ENCODE measurements around the gene ALDH1B1. TPM values are rescaled to one million over a fixed set of nuclear protein-coding genes. Genes with fewer than 3 reads are reported as not detected.

The ALDH1B1 gene
- total RNA-seq, 4 donors from 2014 or later = 24.9 to 77.2 (median 27.3) TPM

GRCh38 chr9:38362852-38363588, 29.5 kb upstream of the ALDH1B1 start:
- TF ChIP-seq CTCF (IDR thresholded peaks at IDR 0.05) = peak; percentile 38 to 55 (median 46)
- no peak for TF ChIP-seq EP300 (IDR thresholded peaks at IDR 0.05; ENCODE audit: low read depth)
- TF ChIP-seq POLR2AphosphoS5 (IDR thresholded peaks at IDR 0.05) = peak in 1 of 3 donors; percentile 15
- no peak for TF ChIP-seq POLR2A (IDR thresholded peaks at IDR 0.05)
- Histone ChIP-seq H3K4me1 (peaks cover 0 to 7% (median 1%) of the 10 kb centered on the region in 4 donors), H3K27ac (no peak overlapping the region), H3K36me3 (no peaks in the 10 kb centered on the region), H3K27me3 (no peaks in the 10 kb centered on the region), H3K9me3 (no peaks in the 10 kb centered on the region), H3K4me3 (no peak overlapping the region)
- DNase-seq = peak; percentile 22
- WGBS, 2 donors (ENCODE audit: low coverage in 1 of 2) = 36 to 55% methylated on average over 12 to 21 of the region's 21 CpGs
- in situ Hi-C loops (cut with MboI; ENCODE audit: low pct_ligation_motif_present in 1 of 4, low pct_unique_long_range_greater_than_20kb in 1 of 4, low sequenced_read_pairs in 3 of 4) (loop anchor here (25.0 kb wide), 3 partner anchors 201 to 451 kb away; partner anchors contain the start of gene SLC25A51 (in 3 of the 4)), intact Hi-C loops (cut with DNase I; ENCODE audit: low total_unique reads) (loop anchor here (10.0 kb wide), 1 partner anchor 448 kb away; no protein-coding TSS in a partner anchor)

- no peak overlapping the region for H3K4me3 ChIP-seq
- no peaks in the 10 kb centered on the region for H3K27me3 ChIP-seq
- H3K27ac ChIP-seq = no peak overlapping the region
- in situ Hi-C loops (cut with MboI; ENCODE audit: low pct_ligation_motif_present in 1 of 4, low pct_unique_long_range_greater_than_20kb in 1 of 4, low sequenced_read_pairs in 3 of 4) (loop anchor here (25.0 kb wide), 3 partner anchors 201 to 451 kb away; partner anchors contain the start of gene SLC25A51 (in 3 of the 4)), intact Hi-C loops (cut with DNase I; ENCODE audit: low total_unique reads) (loop anchor here (10.0 kb wide), 1 partner anchor 449 kb away; no protein-coding TSS in a partner anchor)
- TF ChIP-seq CTCF (IDR thresholded peaks at IDR 0.05) = no peak
- TF ChIP-seq POLR2A (IDR thresholded peaks at IDR 0.05) = no peak
- 67 to 68% methylated on average over 1 to 5 of the region's 5 CpGs for WGBS, 2 donors (ENCODE audit: low coverage in 1 of 2)
- peaks cover 0 to 7% (median 1%) of the 10 kb centered on the region in 4 donors for H3K4me1 ChIP-seq
- H3K36me3 ChIP-seq = no peaks in the 10 kb centered on the region
- H3K9me3 ChIP-seq = no peaks in the 10 kb centered on the region
- no peak for DNase-seq
Measured at GRCh38 chr9:38363589-38363925, 28.9 kb upstream of the ALDH1B1 start.

GRCh38 chr9:38367898-38368297, 24.6 kb upstream of the ALDH1B1 start:
- H3K36me3 ChIP-seq = no peaks in the 10 kb centered on the region
- in situ Hi-C loops (cut with MboI; ENCODE audit: low pct_ligation_motif_present in 1 of 4, low pct_unique_long_range_greater_than_20kb in 1 of 4, low sequenced_read_pairs in 3 of 4) (loop anchor here (25.0 kb wide), 3 partner anchors 206 to 456 kb away; partner anchors contain the start of gene SLC25A51 (in 3 of the 4)), intact Hi-C loops (cut with DNase I; ENCODE audit: low total_unique reads) (loop anchor here (10.0 kb wide), 1 partner anchor 453 kb away; no protein-coding TSS in a partner anchor)
- peaks cover 0 to 4% (median 1%) of the 10 kb centered on the region in 4 donors for H3K4me1 ChIP-seq
- no peaks in the 10 kb centered on the region for H3K9me3 ChIP-seq
- TF ChIP-seq POLR2A (IDR thresholded peaks at IDR 0.05) (no peak), POLR2AphosphoS5 (IDR thresholded peaks at IDR 0.05) (no peak), EP300 (IDR thresholded peaks at IDR 0.05; ENCODE audit: low read depth) (no peak), CTCF (IDR thresholded peaks at IDR 0.05) (no peak)
- DNase-seq = no peak
- no peak overlapping the region for H3K4me3 ChIP-seq
- no peak overlapping the region for H3K27ac ChIP-seq
- H3K27me3 ChIP-seq = no peaks in the 10 kb centered on the region

GRCh38 chr9:38368731-38369130, 23.8 kb upstream of the ALDH1B1 start:
- in situ Hi-C loops (cut with MboI; ENCODE audit: low pct_ligation_motif_present in 1 of 4, low pct_unique_long_range_greater_than_20kb in 1 of 4, low sequenced_read_pairs in 3 of 4) (loop anchor here (25.0 kb wide), 3 partner anchors 206 to 456 kb away; partner anchors contain the start of gene SLC25A51 (in 3 of the 4)), intact Hi-C loops (cut with DNase I; ENCODE audit: low total_unique reads) (loop anchor here (10.0 kb wide), 1 partner anchor 454 kb away; no protein-coding TSS in a partner anchor)
- H3K27me3 ChIP-seq = no peaks in the 10 kb centered on the region
- H3K9me3 ChIP-seq = no peaks in the 10 kb centered on the region
- TF ChIP-seq POLR2AphosphoS5 (IDR thresholded peaks at IDR 0.05) = no peak
- no peak for TF ChIP-seq POLR2A (IDR thresholded peaks at IDR 0.05)
- TF ChIP-seq CTCF (IDR thresholded peaks at IDR 0.05) = no peak
- TF ChIP-seq EP300 (IDR thresholded peaks at IDR 0.05; ENCODE audit: low read depth) = no peak
- H3K27ac ChIP-seq = no peak overlapping the region
- H3K4me3 ChIP-seq = no peak overlapping the region
- no peak for DNase-seq
- no peaks in the 10 kb centered on the region for H3K36me3 ChIP-seq
- no peaks in the 10 kb centered on the region for H3K4me1 ChIP-seq
- WGBS, 2 donors (ENCODE audit: low coverage in 1 of 2) = 82 to 100% methylated on average over 1 to 2 of the region's 2 CpGs
